Stimulated activated CD4-positive, alpha-beta T cell treated with anti-CD3 and anti-CD28 coated beads, Interleukin-2, amount 100 ng/mL, for 48 hours (primary cell): ENCODE results near the gene PRTN3.
"Not testable (repeated sequence)": the region's sequence is repeated elsewhere in the genome, so short reads cannot be mapped to it uniquely, and the experiment has no call there.

Experiments
- DNase-seq, 2 donors: peaks; one replicate each; pipeline ENCODE4 v3.0.0-alpha.2; 2020

PRTN3 gene

GRCh38 chr19:884420-885211 is 43.8 kb downstream of the PRTN3 start:
- DNase-seq, result no peak

GRCh38 chr19:885536-886224 is 44.9 kb downstream of the PRTN3 start:
- no peak for DNase-seq

- DNase-seq, result no peak
These were observed 46.3 kb downstream of the PRTN3 start for GRCh38 chr19:887072-887471.

- DNase-seq, result no peak
These were observed 46.8 kb downstream of the PRTN3 start for GRCh38 chr19:887599-887998.

GRCh38 chr19:888581-889385 is 48.0 kb downstream of the PRTN3 start:
- no peak for DNase-seq

GRCh38 chr19:889662-890295 is 49.0 kb downstream of the PRTN3 start:
- DNase-seq, result no peak

GRCh38 chr19:890831-891230 is 50.0 kb downstream of the PRTN3 start:
- no peak for DNase-seq

GRCh38 chr19:891421-892200 is 50.8 kb downstream of the PRTN3 start:
- DNase-seq, result not testable (repeated sequence)

- DNase-seq, result no peak
These were observed 51.6 kb downstream of the PRTN3 start for GRCh38 chr19:892243-892893.

GRCh38 chr19:892894-893689 is 52.3 kb downstream of the PRTN3 start, which contains the start of the genes MED16 and RNU6-9:
MED16 (minus strand) TSS chr19:893187; CDS start chr19:891131, 2,056 bp downstream.
RNU6-9 (plus strand) TSS chr19:893484.
- peak; percentile 80 to 85 for DNase-seq

GRCh38 chr19:896434-896833 is 55.6 kb downstream of the PRTN3 start:
- DNase-seq, result no peak

GRCh38 chr19:896999-897398 is 56.2 kb downstream of the PRTN3 start:
- DNase-seq, result no peak

- no peak for DNase-seq
These were observed 56.7 kb downstream of the PRTN3 start for GRCh38 chr19:897442-898039.
